GM23248 (cell line): Measurements from ENCODE around the gene FUBP3.

Experiments
- EZH2 ChIP-seq: fragments of 200-600 bp; sonication (generic); IDR thresholded peaks from 2 replicates; pipeline ENCODE4 v1.6.1; 2018; ENCODE audit warnings: antibody characterized with exemption, mild to moderate bottlenecking; ENCODE audit not compliant: insufficient read depth, poor library complexity, severe bottlenecking
- EZH2phosphoT487 ChIP-seq: fragments of 200-600 bp; sonication (generic); IDR thresholded peaks from 2 replicates; pipeline ENCODE4 v1.6.1; 2018; ENCODE audit warnings: antibody characterized with exemption, moderate library complexity, mild to moderate bottlenecking, low read depth; ENCODE audit not compliant: insufficient read depth

DNA sequence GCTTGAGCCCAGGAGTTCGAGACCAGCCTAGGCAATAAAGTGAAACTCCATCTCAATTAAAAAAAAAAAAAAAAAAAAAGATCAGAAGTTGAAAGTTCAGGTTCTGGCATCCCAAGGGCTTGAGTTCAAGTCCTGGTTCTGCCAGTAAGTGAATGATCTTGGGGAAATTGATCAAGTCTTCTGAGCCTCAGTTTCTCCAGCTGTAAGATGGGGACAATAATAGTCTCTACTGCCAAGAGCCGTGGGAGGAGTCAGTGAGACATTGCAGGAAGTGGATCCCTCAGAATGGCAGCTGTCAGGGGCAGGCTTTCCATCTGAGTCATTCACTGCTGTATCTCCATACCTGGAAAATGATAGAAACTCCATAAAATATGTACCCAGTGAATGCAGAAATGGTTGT, 37.8 kb upstream of the FUBP3 start:
- TF ChIP-seq EZH2 (no peak), EZH2phosphoT487 (no peak)
